Measurements from ENCODE around the gene STEAP1.

The STEAP1 gene

DNA sequence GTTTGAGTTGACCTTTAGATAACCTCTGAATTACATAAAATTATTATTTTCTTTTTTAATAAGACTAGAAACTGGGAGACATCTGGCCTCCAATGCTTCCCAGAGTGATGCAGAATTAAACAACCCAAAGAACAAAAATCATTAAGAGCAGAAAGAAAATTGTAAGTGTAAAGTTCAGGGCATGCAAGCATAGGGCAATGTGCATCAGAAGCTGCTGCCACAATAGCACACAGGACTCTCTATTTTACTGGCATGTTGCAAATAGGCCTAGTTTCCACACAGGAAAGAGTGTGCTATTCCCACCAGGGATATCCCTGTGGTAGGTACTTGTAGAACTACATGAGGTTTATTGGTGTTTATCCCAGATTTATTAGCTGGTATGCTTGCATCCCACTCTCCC, 36.7 kb downstream of the STEAP1 start:
- DNase-seq (ENCODE audit: low read depth in 2 of 2), result no peak
- no peak for TF ChIP-seq CTCF (IDR thresholded peaks at IDR 0.05; ENCODE audit: low read depth, low read length)
- H3K4me3 ChIP-seq (replicated peaks in 1 of 2; ENCODE audit: low read depth in 2 of 2, low read length in 2 of 2), result no peak overlapping the region

DNA sequence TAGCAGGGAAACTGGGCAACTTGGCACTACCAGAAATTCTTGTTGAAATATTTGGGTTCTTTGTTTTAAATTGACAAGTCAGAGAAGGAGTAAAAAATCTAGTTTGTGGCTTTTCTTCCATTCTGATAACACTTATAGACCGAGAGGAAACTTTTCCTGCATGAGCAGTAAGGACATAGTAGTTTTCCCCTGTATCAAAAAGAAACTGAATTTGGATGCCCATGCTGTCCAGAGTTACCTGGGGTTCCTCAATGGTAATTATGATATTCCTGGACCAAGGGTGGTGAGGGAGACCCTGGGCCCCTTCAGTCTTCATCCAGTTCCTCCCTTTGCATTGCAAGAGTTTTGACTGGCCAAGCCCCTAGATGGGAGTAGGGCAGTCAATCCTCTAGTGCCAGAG, 37.4 kb downstream of the STEAP1 start:
- TF ChIP-seq CTCF (IDR thresholded peaks at IDR 0.05; ENCODE audit: low read depth, low read length), result no peak
- DNase-seq (ENCODE audit: low read depth in 2 of 2), result no peak
- no peak overlapping the region for H3K4me3 ChIP-seq (replicated peaks in 1 of 2; ENCODE audit: low read depth in 2 of 2, low read length in 2 of 2)

- no peak for TF ChIP-seq CTCF (IDR thresholded peaks at IDR 0.05; ENCODE audit: low read depth, low read length)
- peak in 1 of 2 donors; percentile 12 for DNase-seq (ENCODE audit: low read depth in 2 of 2)
- H3K4me3 ChIP-seq (replicated peaks in 1 of 2; ENCODE audit: low read depth in 2 of 2, low read length in 2 of 2), result no peak overlapping the region
Observed at GRCh38 chr7:90192876-90193750, 38.8 kb downstream of the STEAP1 start.

GRCh38 chr7:90194911-90195809, 40.9 kb downstream of the STEAP1 start:
- H3K4me3 ChIP-seq (replicated peaks in 1 of 2; ENCODE audit: low read depth in 2 of 2, low read length in 2 of 2), result no peak overlapping the region
- no peak for DNase-seq (ENCODE audit: low read depth in 2 of 2)

GRCh38 chr7:90201500-90202195, 47.4 kb downstream of the STEAP1 start:
- H3K4me3 ChIP-seq (replicated peaks in 1 of 2; ENCODE audit: low read depth in 2 of 2, low read length in 2 of 2), result no peak overlapping the region
- no peak for TF ChIP-seq CTCF (IDR thresholded peaks at IDR 0.05; ENCODE audit: low read depth, low read length)
- peak in 1 of 2 donors; percentile 29 for DNase-seq (ENCODE audit: low read depth in 2 of 2)

More at GRCh38 chr7:90194911-90195809, 40.9 kb downstream of the STEAP1 start:
- no peak for TF ChIP-seq CTCF (IDR thresholded peaks at IDR 0.05; ENCODE audit: low read depth, low read length)

GRCh38 chr7:90207956-90208355, 53.7 kb downstream of the STEAP1 start:
- no peak overlapping the region for H3K4me3 ChIP-seq (replicated peaks in 1 of 2; ENCODE audit: low read depth in 2 of 2, low read length in 2 of 2)
- TF ChIP-seq CTCF (IDR thresholded peaks at IDR 0.05; ENCODE audit: low read depth, low read length), result no peak
- DNase-seq (ENCODE audit: low read depth in 2 of 2), result no peak
